A673 (cell line): ENCODE results near the gene ABCA9.
"Not testable (repeated sequence)": the region's sequence is repeated elsewhere in the genome, so short reads cannot be mapped to it uniquely, and the experiment has no call there.

Source experiments
- EZH2 ChIP-seq: fragments of 200-600 bp; sonication (generic); IDR thresholded peaks from 2 replicates; pipeline ENCODE4 v1.6.1; 2017; ENCODE audit warnings: borderline replicate concordance, low read depth, mild to moderate bottlenecking, mixed read lengths, antibody characterized with exemption, low read length; ENCODE audit not compliant: poor library complexity, severe bottlenecking
- TF ChIP-seq, protein P1 (sequence below): fragments of 300-800, 200-600 bp; sonication (generic); conservative IDR thresholded peaks from 2 replicates; pipeline ENCODE4 v1.5.1; 2017; ENCODE audit warnings: low read depth, mild to moderate bottlenecking, antibody characterized with exemption, low read length, moderate library complexity, mixed read lengths

DNA sequence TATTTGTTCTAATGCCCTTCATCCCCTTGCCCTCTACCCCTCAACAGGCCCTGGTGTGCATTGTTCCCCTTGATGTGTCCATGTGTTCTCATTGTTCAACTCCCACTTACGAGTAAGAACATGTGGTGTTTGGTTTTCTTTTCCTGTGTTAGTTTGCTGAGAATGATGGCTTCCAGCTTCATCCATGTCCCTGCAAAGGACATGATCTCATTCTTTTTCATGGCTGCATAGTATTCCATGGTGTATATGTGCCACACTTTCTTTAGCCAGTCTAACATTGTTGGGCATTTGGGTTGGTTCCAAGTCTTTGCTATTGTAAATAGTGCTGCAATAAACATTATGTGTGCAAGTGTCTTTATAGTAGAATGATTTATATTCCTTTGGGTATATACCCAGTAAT, 112.9 kb downstream of the ABCA9 start:
- TF ChIP-seq, protein P1, sequence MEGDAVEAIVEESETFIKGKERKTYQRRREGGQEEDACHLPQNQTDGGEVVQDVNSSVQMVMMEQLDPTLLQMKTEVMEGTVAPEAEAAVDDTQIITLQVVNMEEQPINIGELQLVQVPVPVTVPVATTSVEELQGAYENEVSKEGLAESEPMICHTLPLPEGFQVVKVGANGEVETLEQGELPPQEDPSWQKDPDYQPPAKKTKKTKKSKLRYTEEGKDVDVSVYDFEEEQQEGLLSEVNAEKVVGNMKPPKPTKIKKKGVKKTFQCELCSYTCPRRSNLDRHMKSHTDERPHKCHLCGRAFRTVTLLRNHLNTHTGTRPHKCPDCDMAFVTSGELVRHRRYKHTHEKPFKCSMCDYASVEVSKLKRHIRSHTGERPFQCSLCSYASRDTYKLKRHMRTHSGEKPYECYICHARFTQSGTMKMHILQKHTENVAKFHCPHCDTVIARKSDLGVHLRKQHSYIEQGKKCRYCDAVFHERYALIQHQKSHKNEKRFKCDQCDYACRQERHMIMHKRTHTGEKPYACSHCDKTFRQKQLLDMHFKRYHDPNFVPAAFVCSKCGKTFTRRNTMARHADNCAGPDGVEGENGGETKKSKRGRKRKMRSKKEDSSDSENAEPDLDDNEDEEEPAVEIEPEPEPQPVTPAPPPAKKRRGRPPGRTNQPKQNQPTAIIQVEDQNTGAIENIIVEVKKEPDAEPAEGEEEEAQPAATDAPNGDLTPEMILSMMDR, result not testable (repeated sequence)
- TF ChIP-seq EZH2, result not testable (repeated sequence)
